ENCODE data around the gene SLC10A3. TPM values are rescaled to one million over a fixed set of nuclear protein-coding genes. Genes with fewer than 3 reads are reported as not detected.

The SLC10A3 gene
- total and polyA plus RNA-seq, 10 of the 15 experiments (the other 5 are each of a cell fraction or from before 2014, with no cell fraction given): 1.7 to 23.5 (median 11.0) TPM

DNA sequence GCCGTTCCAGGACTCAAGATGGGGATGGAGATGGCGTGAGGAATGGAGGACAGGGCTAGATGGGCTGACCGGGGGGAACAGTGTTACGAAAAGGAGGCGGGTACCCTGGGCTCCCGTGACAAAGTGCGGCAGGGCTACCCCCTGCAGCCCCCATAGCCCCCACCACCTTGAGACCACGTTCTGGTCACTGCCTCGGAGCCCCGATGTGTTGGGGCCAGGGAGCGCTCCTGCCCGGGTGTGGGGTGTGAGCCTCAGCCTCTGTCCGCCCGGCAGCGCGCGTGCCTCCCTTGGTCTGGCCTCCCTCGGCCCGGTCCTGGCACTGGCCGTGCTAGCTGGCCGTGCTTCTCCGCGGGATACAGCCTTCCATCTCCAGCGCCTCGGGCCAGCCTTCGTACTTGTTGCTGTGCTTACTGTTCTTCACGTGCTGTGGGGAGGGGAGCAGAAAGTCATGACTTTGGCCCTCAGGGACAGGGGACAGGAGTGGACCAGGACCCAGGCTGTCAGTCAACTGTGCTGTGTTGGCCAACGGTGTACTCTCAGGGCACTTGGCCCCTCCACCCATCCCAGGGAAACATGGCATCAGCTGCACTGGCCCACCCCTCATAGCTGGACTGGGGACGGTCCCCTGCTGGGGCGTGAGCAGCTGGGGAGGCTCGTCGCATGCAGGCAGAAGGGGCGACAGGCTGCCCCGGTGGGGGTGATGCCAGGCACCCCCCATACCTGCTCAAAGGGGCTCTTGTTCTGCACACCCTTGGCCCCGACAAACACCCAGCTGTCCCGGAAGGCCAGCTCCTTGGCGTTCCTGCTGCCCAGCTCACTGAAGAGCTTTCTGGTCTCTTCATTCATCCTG is 16.3 kb upstream of the SLC10A3 start:
- Histone ChIP-seq H4K20me1 (ENCODE audit: control insufficient read depth, insufficient read depth) (no peaks in the 10 kb centered on the region), H3K27me3 (replicated peaks in 1 of 2; ENCODE audit: control insufficient read depth in 2 of 2, insufficient read depth in 2 of 2, low read length in 1 of 2) (no peaks in the 10 kb centered on the region), H3K79me2 (ENCODE audit: control insufficient read depth, insufficient read depth, low read length) (no peaks in the 10 kb centered on the region), H3K9ac (ENCODE audit: control insufficient read depth, insufficient read depth, low read length) (no peak overlapping the region), H3K4me1 (ENCODE audit: control insufficient read depth, insufficient read depth, low read length) (no peaks in the 10 kb centered on the region), H2AFZ (ENCODE audit: control insufficient read depth, low read depth, low read length) (no peak overlapping the region), H3K4me2 (ENCODE audit: control insufficient read depth, insufficient read depth) (no peak overlapping the region), H3K4me3 (no peak overlapping the region), H3K27ac (ENCODE audit: control insufficient read depth, insufficient read depth) (no peak overlapping the region), H3K36me3 (ENCODE audit: control insufficient read depth in 2 of 2, insufficient read depth in 2 of 2, low read length in 1 of 2) (no peaks in the 10 kb centered on the region), H3K9me3 (replicated peaks; ENCODE audit: control insufficient read depth, insufficient read depth, low read length) (no peaks in the 10 kb centered on the region; the same call in 2 of the 3 replicates)
- RAD21 ChIA-PET (ENCODE audit: unreplicated experiment): no interaction called here
- TF ChIP-seq NR2C2 (IDR thresholded peaks at IDR 0.05; ENCODE audit: borderline replicate concordance, control insufficient read depth, insufficient read length, low read depth) (no peak), DPF2 (IDR thresholded peaks at IDR 0.05) (no peak), LARP7 (IDR thresholded peaks at IDR 0.05) (no peak), RCOR1 (conservative IDR thresholded peaks at IDR 0.05; ENCODE audit: low read depth, low read length) (no peak), CHD1 (IDR thresholded peaks at IDR 0.05; ENCODE audit: low read depth, low read length) (no peak), NFXL1 (IDR thresholded peaks at IDR 0.05; ENCODE audit: borderline replicate concordance) (no peak), EZH2 (IDR thresholded peaks at IDR 0.05; ENCODE audit: borderline replicate concordance, control insufficient read depth, low read depth, low read length) (no peak), ZNF217 (IDR thresholded peaks at IDR 0.05) (no peak)
- TF ChIP-seq, protein P1, sequence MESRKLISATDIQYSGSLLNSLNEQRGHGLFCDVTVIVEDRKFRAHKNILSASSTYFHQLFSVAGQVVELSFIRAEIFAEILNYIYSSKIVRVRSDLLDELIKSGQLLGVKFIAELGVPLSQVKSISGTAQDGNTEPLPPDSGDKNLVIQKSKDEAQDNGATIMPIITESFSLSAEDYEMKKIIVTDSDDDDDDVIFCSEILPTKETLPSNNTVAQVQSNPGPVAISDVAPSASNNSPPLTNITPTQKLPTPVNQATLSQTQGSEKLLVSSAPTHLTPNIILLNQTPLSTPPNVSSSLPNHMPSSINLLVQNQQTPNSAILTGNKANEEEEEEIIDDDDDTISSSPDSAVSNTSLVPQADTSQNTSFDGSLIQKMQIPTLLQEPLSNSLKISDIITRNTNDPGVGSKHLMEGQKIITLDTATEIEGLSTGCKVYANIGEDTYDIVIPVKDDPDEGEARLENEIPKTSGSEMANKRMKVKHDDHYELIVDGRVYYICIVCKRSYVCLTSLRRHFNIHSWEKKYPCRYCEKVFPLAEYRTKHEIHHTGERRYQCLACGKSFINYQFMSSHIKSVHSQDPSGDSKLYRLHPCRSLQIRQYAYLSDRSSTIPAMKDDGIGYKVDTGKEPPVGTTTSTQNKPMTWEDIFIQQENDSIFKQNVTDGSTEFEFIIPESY (IDR thresholded peaks at IDR 0.05): no peak
- TF ChIP-seq, protein P2, sequence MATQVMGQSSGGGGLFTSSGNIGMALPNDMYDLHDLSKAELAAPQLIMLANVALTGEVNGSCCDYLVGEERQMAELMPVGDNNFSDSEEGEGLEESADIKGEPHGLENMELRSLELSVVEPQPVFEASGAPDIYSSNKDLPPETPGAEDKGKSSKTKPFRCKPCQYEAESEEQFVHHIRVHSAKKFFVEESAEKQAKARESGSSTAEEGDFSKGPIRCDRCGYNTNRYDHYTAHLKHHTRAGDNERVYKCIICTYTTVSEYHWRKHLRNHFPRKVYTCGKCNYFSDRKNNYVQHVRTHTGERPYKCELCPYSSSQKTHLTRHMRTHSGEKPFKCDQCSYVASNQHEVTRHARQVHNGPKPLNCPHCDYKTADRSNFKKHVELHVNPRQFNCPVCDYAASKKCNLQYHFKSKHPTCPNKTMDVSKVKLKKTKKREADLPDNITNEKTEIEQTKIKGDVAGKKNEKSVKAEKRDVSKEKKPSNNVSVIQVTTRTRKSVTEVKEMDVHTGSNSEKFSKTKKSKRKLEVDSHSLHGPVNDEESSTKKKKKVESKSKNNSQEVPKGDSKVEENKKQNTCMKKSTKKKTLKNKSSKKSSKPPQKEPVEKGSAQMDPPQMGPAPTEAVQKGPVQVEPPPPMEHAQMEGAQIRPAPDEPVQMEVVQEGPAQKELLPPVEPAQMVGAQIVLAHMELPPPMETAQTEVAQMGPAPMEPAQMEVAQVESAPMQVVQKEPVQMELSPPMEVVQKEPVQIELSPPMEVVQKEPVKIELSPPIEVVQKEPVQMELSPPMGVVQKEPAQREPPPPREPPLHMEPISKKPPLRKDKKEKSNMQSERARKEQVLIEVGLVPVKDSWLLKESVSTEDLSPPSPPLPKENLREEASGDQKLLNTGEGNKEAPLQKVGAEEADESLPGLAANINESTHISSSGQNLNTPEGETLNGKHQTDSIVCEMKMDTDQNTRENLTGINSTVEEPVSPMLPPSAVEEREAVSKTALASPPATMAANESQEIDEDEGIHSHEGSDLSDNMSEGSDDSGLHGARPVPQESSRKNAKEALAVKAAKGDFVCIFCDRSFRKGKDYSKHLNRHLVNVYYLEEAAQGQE (IDR thresholded peaks at IDR 0.05; ENCODE audit: low read depth, low read length): no peak
- 69% methylated on average over 29 of the region's 37 CpGs for WGBS (ENCODE audit: insufficient coverage, insufficient replicate concordance, low lambda C conversion rate, missing lambda C conversion rate)
- no TSS peak for BruUV-seq (replicated peaks)
- ATAC-seq (no peak), FAIRE-seq (no peak), DNase-seq (ENCODE audit: low read depth, low spot score) (no peak)
- POLR2A ChIA-PET: no interaction called here
- CTCF ChIA-PET: no interaction called here
- SMC1A ChIA-PET (ENCODE audit: uncharacterized antibody, unreplicated experiment): no interaction called here
- in situ Hi-C loops (cut with MboI) (no loop called here), intact Hi-C loops (cut with micrococcal nuclease; ENCODE audit: unreplicated experiment) (no loop called here)

Data from GM12878 (cell line).